Astrocyte (in vitro differentiated cells and primary cell): ENCODE measurements around the gene EXOSC10. TPM values are rescaled to one million over a fixed set of nuclear protein-coding genes. Genes with fewer than 3 reads are reported as not detected.
"Not testable (repeated sequence)": the region's sequence is repeated elsewhere in the genome, so short reads cannot be mapped to it uniquely, and the experiment has no call there.

Source experiments
- DNase-seq: peaks from one replicate; pipeline ENCODE4 v3.0.0-alpha.2; 2010; ENCODE audit warnings: low read depth
- FAIRE-seq: peaks from 2 replicates; lab custom pipeline; 2011; peaks lifted over from hg19 to GRCh38; lab: Jason Lieb, UNC
- H2AFZ ChIP-seq: 2 replicates; pipeline ENCODE4 v1.6.0; 2012; ENCODE audit warnings: low read depth, low read length, inconsistent platforms
- H3K27ac ChIP-seq: 2 replicates; pipeline ENCODE4 v1.5.1; 2011; ENCODE audit warnings: low read depth, low read length, inconsistent platforms
- H3K27me3 ChIP-seq: 2 replicates; pipeline ENCODE4 v1.6.0; 2011; ENCODE audit warnings: low read length, inconsistent platforms; ENCODE audit not compliant: insufficient read depth
- H3K36me3 ChIP-seq: 2 replicates; pipeline ENCODE4 v1.5.1; 2011; ENCODE audit warnings: low read length, inconsistent platforms; ENCODE audit not compliant: insufficient read depth
- H3K4me1 ChIP-seq: 2 replicates; pipeline ENCODE4 v1.5.1; 2011; ENCODE audit warnings: low read length, inconsistent platforms; ENCODE audit not compliant: insufficient read depth
- H3K4me2 ChIP-seq: 2 replicates; pipeline ENCODE4 v1.6.0; 2012; ENCODE audit warnings: low read length, inconsistent platforms
- H3K4me3 ChIP-seq: 2 replicates; pipeline ENCODE4 v1.5.1; 2011; ENCODE audit warnings: low read depth, mild to moderate bottlenecking, low read length, inconsistent platforms; ENCODE audit not compliant: insufficient read depth
- H3K79me2 ChIP-seq: 2 replicates; pipeline ENCODE4 v1.6.0; 2012; ENCODE audit warnings: mild to moderate bottlenecking, low read length, inconsistent platforms; ENCODE audit not compliant: insufficient read depth
- H3K9ac ChIP-seq: 2 replicates; pipeline ENCODE4 v1.6.0; 2012; ENCODE audit warnings: mild to moderate bottlenecking, low read length, inconsistent platforms
- H3K9me3 ChIP-seq: 2 replicates; pipeline ENCODE4 v1.5.1; 2012; ENCODE audit warnings: low read depth, mild to moderate bottlenecking, low read length, inconsistent platforms; ENCODE audit not compliant: insufficient read depth
- H4K20me1 ChIP-seq: 2 replicates; pipeline ENCODE4 v1.6.0; 2012; ENCODE audit warnings: low read length, inconsistent platforms; ENCODE audit not compliant: insufficient read depth
- H3K27ac Mint-ChIP-seq: one replicate; pipeline ENCODE4 v1.8.0; 2021; ENCODE audit warnings: mild to moderate bottlenecking, mixed read lengths; ENCODE audit not compliant: unreplicated experiment
- H3K27me3 Mint-ChIP-seq: one replicate; pipeline ENCODE4 v1.8.0; 2021; ENCODE audit warnings: low read depth, mixed read lengths; ENCODE audit not compliant: unreplicated experiment
- H3K36me3 Mint-ChIP-seq: one replicate; pipeline ENCODE4 v1.8.0; 2021; ENCODE audit warnings: low read depth, mixed read lengths; ENCODE audit not compliant: unreplicated experiment
- H3K4me1 Mint-ChIP-seq: one replicate; pipeline ENCODE4 v1.8.0; 2021; ENCODE audit warnings: low read depth, mixed read lengths; ENCODE audit not compliant: unreplicated experiment
- H3K4me3 Mint-ChIP-seq: one replicate; pipeline ENCODE4 v1.8.0; 2021; ENCODE audit warnings: mild to moderate bottlenecking, moderate library complexity, mixed read lengths; ENCODE audit not compliant: unreplicated experiment
- H3K9me3 Mint-ChIP-seq: one replicate; pipeline ENCODE4 v1.8.0; 2021; ENCODE audit warnings: mild to moderate bottlenecking, mixed read lengths; ENCODE audit not compliant: unreplicated experiment
- EZH2 ChIP-seq: IDR thresholded peaks from 2 replicates; pipeline ENCODE4 v1.6.1; 2012; ENCODE audit warnings: mild to moderate bottlenecking, low read length, inconsistent platforms; ENCODE audit not compliant: insufficient read depth
- total RNA-seq: library from RNA; stranded (reverse); gene quantifications from 2 replicates; pipeline ENCODE4 v1.2.1, GENCODE V29; 2021
- TF ChIP-seq, protein P1 (sequence below): IDR thresholded peaks from 2 replicates; pipeline ENCODE4 v1.5.1; 2011; ENCODE audit warnings: low read depth, mild to moderate bottlenecking, inconsistent platforms, low read length, moderate library complexity; ENCODE audit not compliant: insufficient read depth

Gene EXOSC10
- total RNA-seq, 1 donor from 2014 or later = 56.8 TPM

DNA sequence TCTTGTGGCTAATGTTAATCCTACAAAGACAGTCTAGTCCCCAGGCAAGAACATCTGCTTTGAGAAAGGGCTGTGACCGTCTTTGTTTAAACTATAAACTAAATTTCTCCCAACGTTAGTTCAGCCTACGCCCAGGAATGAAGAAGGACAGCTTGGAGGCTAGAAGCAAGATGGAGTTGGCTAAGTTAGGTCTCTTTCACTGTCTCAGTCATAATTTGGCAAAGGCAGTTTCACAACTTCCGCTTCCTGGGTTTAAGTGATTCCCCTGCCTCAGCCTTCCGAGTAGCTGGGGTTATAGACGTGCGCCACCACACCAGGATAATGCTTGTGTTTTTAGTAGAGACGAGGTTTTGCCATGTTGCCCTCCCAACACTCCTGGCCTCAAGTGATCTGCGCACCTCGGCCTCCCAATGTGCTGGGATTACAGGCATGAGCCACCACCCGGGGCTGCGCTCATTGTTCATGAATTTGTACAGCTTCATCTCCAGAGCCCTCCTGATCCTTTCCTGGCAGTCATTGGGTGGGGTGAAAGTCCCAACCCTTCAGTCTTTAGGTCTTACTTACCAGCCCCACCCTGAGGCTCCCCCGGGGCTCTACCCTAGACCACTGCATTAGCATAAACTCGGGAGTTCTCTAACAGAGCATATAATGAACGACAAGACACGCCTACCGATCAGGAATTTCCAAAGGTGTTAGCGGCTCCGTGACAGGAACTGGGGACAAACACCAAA lies 47.7 kb downstream of the EXOSC10 start:
- no peak overlapping the region for H3K4me3 Mint-ChIP-seq
- H3K4me2 ChIP-seq = no peak overlapping the region
- H3K36me3 Mint-ChIP-seq = peaks cover 2% of the 10 kb centered on the region

DNA sequence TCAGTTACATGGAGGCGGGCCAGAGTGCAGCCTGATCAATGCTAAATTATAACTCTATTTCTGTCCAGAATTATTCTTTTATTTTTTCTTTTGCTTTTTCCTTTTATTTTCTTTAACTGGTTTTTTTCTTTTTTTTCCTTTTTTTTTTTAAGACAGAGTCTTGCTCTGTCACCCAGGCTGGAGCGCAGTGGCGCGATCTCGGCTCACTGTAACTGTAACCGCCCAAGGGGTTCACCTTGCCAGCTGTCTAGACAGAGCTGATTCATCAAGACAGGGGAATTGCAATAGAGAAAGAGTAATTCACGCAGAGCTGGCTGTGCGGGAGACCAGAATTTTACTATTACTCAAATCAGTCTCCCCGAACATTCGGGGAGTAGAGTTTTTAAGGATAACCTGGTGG lies 48.5 kb downstream of the EXOSC10 start:
- H3K79me2 ChIP-seq, H3K27me3 ChIP-seq, FAIRE-seq, H3K4me1 Mint-ChIP-seq, H3K9ac ChIP-seq, H3K36me3 Mint-ChIP-seq, H3K27me3 Mint-ChIP-seq, H2AFZ ChIP-seq, H3K27ac Mint-ChIP-seq, H3K36me3 ChIP-seq, DNase-seq, H3K4me1 ChIP-seq, H3K4me3 Mint-ChIP-seq, H3K9me3 Mint-ChIP-seq, H3K9me3 ChIP-seq, H3K4me3 ChIP-seq, H3K27ac ChIP-seq, H3K4me2 ChIP-seq: not testable (repeated sequence)
- H4K20me1 ChIP-seq = peaks cover 23% of the 10 kb centered on the region

More for the DNA sequence above, 47.7 kb downstream of the EXOSC10 start:
- Mint-ChIP-seq H3K9me3 (no peaks in the 10 kb centered on the region), H3K27me3 (no peaks in the 10 kb centered on the region), H3K27ac (no peak overlapping the region), H3K4me1 (peaks cover 5% of the 10 kb centered on the region)
- Histone ChIP-seq H3K4me1 (no peaks in the 10 kb centered on the region), H4K20me1 (peaks cover 31% of the 10 kb centered on the region), H3K4me3 (no peak overlapping the region), H3K27ac (no peak overlapping the region), H3K36me3 (peaks cover 6% of the 10 kb centered on the region), H2AFZ (no peak overlapping the region), H3K27me3 (no peaks in the 10 kb centered on the region), H3K79me2 (no peaks in the 10 kb centered on the region), H3K9me3 (no peaks in the 10 kb centered on the region), H3K9ac (no peak overlapping the region)
- no peak for TF ChIP-seq EZH2
- TF ChIP-seq, protein P1, sequence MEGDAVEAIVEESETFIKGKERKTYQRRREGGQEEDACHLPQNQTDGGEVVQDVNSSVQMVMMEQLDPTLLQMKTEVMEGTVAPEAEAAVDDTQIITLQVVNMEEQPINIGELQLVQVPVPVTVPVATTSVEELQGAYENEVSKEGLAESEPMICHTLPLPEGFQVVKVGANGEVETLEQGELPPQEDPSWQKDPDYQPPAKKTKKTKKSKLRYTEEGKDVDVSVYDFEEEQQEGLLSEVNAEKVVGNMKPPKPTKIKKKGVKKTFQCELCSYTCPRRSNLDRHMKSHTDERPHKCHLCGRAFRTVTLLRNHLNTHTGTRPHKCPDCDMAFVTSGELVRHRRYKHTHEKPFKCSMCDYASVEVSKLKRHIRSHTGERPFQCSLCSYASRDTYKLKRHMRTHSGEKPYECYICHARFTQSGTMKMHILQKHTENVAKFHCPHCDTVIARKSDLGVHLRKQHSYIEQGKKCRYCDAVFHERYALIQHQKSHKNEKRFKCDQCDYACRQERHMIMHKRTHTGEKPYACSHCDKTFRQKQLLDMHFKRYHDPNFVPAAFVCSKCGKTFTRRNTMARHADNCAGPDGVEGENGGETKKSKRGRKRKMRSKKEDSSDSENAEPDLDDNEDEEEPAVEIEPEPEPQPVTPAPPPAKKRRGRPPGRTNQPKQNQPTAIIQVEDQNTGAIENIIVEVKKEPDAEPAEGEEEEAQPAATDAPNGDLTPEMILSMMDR = no peak
- DNase-seq = no peak
- FAIRE-seq = no peak

DNA sequence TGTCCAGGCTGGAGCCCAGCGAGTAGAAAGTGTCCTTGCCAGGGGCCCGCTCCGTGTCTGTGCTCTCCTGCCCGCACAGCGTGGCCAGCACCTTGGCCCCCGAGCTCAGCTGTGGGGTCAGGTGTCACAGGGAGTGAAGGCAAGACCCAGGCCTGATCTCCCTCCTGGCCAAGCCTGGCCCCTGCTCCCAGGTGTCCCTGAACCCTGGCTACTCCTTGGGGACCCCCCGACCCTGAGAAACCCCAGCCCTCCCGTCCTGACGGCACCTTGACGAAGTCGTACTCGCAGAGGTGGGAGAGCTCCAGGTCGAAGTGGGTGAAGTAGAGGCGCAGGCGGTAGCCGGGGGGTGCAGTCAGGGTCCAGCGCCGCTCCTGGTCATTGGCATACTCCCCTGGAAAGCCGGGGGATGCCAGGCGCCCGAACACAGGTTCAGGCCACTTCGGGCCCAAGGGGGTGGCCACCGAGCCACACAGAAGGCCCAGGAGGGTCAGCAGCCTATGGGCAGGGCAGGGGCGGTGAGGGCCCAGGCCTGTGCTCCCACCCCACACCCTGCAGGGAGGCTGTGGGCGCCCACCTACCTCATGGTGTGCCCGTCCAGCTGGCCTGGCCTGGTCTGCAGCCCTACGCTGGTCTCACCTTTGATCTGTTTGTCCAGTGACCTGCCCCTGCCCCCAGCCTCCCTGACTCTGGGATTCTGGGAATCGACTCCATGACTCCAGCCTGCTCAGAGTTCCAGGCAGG lies 52.9 kb downstream of the EXOSC10 start, which contains the start of gene MASP2:
Gene MASP2, minus strand, starts transcription at position 615 of the 741 bp plus-strand sequence. Its CDS starts 32 bp downstream, at position 583.
- Histone ChIP-seq H3K4me1 (no peaks in the 10 kb centered on the region), H3K9ac (no peak within 1 kb of the TSS), H3K9me3 (no peaks in the 10 kb centered on the region), H3K27ac (no peak within 1 kb of the TSS), H4K20me1 (no peaks in the 10 kb centered on the region), H3K4me2 (no peak within 1 kb of the TSS), H3K27me3 (no peaks in the 10 kb centered on the region), H3K79me2 (no peaks in the 10 kb centered on the region), H3K36me3 (no peaks in the 10 kb centered on the region), H2AFZ (no peak within 1 kb of the TSS), H3K4me3 (no peak within 1 kb of the TSS)
- no peak for TF ChIP-seq EZH2
- TF ChIP-seq, protein P1 = no peak
- no peaks in the 10 kb centered on the region for H3K27me3 Mint-ChIP-seq
- H3K4me1 Mint-ChIP-seq = peaks cover 5% of the 10 kb centered on the region
- H3K9me3 Mint-ChIP-seq = no peaks in the 10 kb centered on the region
- H3K27ac Mint-ChIP-seq = no peak within 1 kb of the TSS
- no peaks in the 10 kb centered on the region for H3K36me3 Mint-ChIP-seq
- no peak for FAIRE-seq
- H3K4me3 Mint-ChIP-seq = no peak within 1 kb of the TSS
- DNase-seq = no peak
